ENCODE data around the gene RHOV.

DNA sequence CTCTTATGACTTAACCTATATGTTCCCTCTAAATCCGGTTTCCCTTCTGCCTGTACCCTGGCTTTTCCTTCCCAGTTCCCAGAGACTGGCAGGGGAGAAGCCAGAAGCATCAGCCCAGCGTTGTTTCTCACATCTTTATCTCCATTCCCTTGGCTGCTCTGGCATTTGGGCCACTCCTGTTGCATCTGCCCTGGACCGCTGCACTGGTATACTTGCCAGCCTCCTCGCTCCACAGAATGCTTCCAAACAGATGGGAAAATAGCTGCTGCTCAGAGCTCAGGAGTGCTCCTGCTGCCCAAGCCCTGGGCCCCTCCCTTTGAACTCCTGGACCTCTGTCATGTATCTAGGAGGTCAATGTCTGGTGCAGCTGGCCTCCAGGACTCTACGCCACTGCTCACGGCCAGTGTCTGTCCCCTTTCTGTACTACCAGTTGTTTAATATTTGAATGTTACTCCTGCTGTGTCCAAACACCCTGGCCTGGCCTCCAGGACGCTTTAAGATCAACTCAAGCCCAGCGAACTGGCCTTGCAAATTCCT, 23.4 kb downstream of the RHOV start:
- TF ChIP-seq, protein P1, sequence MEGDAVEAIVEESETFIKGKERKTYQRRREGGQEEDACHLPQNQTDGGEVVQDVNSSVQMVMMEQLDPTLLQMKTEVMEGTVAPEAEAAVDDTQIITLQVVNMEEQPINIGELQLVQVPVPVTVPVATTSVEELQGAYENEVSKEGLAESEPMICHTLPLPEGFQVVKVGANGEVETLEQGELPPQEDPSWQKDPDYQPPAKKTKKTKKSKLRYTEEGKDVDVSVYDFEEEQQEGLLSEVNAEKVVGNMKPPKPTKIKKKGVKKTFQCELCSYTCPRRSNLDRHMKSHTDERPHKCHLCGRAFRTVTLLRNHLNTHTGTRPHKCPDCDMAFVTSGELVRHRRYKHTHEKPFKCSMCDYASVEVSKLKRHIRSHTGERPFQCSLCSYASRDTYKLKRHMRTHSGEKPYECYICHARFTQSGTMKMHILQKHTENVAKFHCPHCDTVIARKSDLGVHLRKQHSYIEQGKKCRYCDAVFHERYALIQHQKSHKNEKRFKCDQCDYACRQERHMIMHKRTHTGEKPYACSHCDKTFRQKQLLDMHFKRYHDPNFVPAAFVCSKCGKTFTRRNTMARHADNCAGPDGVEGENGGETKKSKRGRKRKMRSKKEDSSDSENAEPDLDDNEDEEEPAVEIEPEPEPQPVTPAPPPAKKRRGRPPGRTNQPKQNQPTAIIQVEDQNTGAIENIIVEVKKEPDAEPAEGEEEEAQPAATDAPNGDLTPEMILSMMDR (IDR thresholded peaks at IDR 0.05): no peak
- TF ChIP-seq POLR2A (IDR thresholded peaks at IDR 0.05): no peak
